GM10266 (cell line): Measurements from ENCODE around the gene METTL16.
"Not testable (repeated sequence)": the region's sequence is repeated elsewhere in the genome, so short reads cannot be mapped to it uniquely, and the experiment has no call there.

Source experiments
- DNase-seq: peaks from one replicate; pipeline ENCODE4 v3.0.0; 2012; ENCODE audit errors: extremely low spot score
- CTCF ChIP-seq: IDR thresholded peaks from 2 replicates; pipeline ENCODE4 v1.5.1; 2012; ENCODE audit warnings: mild to moderate bottlenecking, low read depth; ENCODE audit not compliant: control insufficient read depth, insufficient read depth; ENCODE audit errors: missing control alignments

METTL16 gene

GRCh38 chr17:2511138-2511461 is 588 bp downstream of the METTL16 start:
- no peak for DNase-seq
- TF ChIP-seq CTCF: no peak

GRCh38 chr17:2510559-2510958 is 1.1 kb downstream of the METTL16 start:
- DNase-seq: no peak
- TF ChIP-seq CTCF: no peak

GRCh38 chr17:2508035-2508434 is 3.7 kb downstream of the METTL16 start:
- TF ChIP-seq CTCF: no peak
- DNase-seq: no peak

GRCh38 chr17:2507015-2507414 is 4.7 kb downstream of the METTL16 start:
- not testable (repeated sequence) for DNase-seq

GRCh38 chr17:2503627-2504026 is 8.1 kb downstream of the METTL16 start:
- DNase-seq: no peak
- TF ChIP-seq CTCF: no peak

GRCh38 chr17:2502871-2503580 is 8.7 kb downstream of the METTL16 start:
- TF ChIP-seq CTCF: no peak
- DNase-seq: no peak

GRCh38 chr17:2500446-2500845 is 11.2 kb downstream of the METTL16 start:
- no peak for DNase-seq
- no peak for TF ChIP-seq CTCF

GRCh38 chr17:2489286-2489685 is 22.4 kb downstream of the METTL16 start:
- DNase-seq: not testable (repeated sequence)
